Melanocyte of skin (primary cell): ENCODE results near the gene GRIN2C. TPM values are rescaled to one million over a fixed set of nuclear protein-coding genes. Genes with fewer than 3 reads are reported as not detected.

Experiments
- total RNA-seq, 2 donors: library from RNA; depleted of rRNA; stranded (reverse); fragments of >200 nt; gene quantifications; 2 replicates each; pipeline ENCODE4 v1.2.3, GENCODE V29; 2012

Gene GRIN2C
- not detected for total RNA-seq

DNA sequence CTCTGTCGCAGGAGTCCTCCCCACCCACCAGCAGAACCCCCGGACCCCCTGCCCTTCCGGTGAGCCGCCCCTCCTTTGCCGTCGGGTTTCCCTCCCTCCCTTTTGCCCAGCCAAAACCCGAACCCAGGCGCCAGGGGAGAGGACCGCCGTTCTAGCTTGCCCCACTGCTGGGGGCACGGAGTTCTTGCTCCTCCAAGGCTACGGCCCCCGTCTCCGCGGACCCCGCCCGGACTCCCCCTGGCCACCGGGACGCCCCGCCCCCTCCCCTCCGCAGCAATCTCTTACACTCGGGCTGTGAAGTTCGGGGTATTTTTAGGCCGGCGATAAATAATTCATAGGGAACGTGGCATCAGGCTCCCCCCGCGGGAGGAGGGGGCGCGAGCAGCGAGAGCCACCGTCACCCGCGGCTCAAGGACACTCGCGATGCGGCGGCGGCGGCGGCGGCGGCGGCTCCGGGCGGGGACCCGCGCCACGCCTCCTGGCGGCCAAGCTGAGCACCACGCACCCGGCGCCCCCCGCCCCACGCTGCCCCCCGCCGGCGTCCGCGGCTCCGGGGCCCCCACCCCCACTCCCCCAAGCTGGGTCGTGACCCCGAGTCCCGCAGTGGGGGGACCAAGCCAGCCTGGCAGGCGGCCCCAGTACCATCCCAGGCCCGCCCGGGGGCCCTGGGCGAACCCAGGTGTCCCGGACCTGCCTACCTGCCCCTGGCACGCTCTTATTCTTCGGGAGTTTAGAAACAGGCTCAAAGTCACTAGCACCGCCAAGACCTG lies at the start of gene GRIN2C:
Gene GRIN2C, minus strand, starts transcription at position 427 of the 770 bp plus-strand sequence. CDS start 4,793 bp downstream, outside the sequence.

DNA sequence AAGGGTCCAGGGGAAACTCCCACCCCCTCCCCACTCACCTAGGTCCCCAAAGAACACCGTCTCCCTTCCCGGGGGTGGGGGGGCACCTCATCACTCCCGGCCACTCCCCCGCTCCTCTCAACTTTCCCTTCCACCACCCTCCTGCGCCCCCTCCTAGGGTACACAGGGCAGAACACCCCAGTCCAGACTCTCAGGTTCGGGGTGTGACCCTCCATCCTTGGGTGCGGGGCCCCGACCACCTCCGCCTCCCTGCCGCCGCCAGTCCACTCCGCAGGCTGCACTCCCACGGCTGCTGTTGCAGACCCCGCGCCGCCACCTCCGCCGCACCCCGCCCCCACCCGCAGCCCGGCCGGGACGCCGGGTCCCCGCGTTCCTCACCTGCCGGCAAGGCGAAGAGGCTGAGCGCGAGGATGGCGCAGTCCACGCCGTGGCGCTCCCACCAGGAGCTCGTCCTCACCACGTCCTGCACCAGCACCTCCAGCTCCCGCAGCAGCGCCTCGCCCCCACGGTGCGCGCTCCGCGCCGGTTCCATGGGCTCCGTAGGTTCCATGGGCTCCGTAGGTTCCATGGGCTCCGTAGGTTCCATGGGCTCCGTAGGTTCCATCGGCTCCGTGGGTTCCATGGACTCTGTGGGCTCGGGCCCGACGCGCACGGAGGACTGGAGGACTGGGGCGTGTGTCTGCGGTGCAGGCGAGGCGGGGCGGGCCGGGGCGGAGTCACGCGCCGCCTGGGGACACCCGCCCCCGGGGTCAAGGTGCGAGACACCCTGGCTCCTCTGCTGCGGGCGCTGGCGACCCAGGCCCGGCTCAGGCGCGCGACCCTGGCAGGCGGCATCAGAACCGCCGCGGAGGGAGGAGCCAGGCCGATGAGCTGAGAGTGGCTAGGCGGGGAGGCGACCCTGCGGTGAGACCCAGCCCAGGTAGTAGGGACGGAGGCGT lies 33.6 kb upstream of the GRIN2C start, which contains the start of gene FADS6:
Gene FADS6, minus strand, starts transcription at position 660 of the 938 bp plus-strand sequence. Its CDS starts 38 bp downstream, at position 622.

DNA sequence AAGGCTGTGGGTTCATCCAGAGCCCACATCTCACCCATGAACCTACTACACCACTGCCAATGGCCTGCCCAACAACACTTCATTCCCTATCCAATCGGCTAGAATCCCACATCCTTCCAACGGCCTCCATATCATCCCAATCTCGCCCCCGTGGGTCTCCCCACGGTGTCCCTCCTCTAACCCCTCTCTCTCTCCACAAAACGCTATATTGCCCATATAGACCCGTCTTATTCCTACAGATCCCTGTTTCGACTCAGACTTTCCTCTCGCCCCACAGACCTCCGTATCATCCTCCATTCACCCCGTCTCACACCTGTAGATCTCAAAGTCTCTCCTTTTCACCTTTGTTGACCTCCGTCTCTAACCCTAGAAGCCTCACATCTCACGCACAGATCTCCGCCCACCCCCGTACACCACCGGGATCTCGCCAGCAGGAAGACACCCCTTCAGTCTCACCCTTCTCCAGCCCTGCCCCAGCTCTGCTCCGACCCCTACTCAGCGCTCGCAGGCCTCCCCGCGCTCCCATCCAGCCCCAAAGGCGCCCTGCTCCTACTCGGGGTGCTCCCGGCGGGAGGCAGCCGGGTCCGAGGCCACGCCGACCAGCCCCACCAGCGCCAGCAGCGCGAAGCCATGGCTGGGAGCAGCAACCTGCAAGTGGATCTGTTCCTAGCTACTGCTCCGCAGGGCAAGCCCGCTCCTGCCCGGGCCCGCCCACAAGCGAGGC lies 12.8 kb upstream of the GRIN2C start, which contains the start of gene FDXR:
Gene FDXR, minus strand, starts transcription at position 682 of the 724 bp plus-strand sequence. Its CDS starts 50 bp downstream, at position 632.

Other genes starting within 250 kb of the GRIN2C start
- gene CD300E, start 236.1 kb downstream of the GRIN2C start, total RNA-seq: not detected
- not detected for gene CD300LF, start 147.0 kb downstream of the GRIN2C start, total RNA-seq
- gene RAB37, start 122.6 kb downstream of the GRIN2C start, total RNA-seq: under 1 TPM in 1 of 2 donors, not detected in 1; under 0.01 TPM
- 10 to 100 TPM in 1 of 2 donors, 1 to 10 TPM in 1; 8.9 to 21.6 TPM for gene NHERF1, start 111.3 kb downstream of the GRIN2C start, total RNA-seq
- gene NAT9, start 83.5 kb downstream of the GRIN2C start, total RNA-seq: 10 to 100 TPM; 18.6 to 23.0 TPM
- gene FDXR, start 13.1 kb upstream of the GRIN2C start, total RNA-seq: 10 to 100 TPM; 16.9 to 22.3 TPM
- not detected for gene FADS6, start 33.7 kb upstream of the GRIN2C start, total RNA-seq
- not detected for gene USH1G, start 63.4 kb upstream of the GRIN2C start, total RNA-seq
- not detected for gene OTOP2, start 64.4 kb upstream of the GRIN2C start, total RNA-seq
- not detected for gene OTOP3, start 76.0 kb upstream of the GRIN2C start, total RNA-seq
- not detected for gene HID1, start 112.9 kb upstream of the GRIN2C start, total RNA-seq
- 1 to 10 TPM; 4.1 to 6.0 TPM for gene CDR2L, start 127.7 kb upstream of the GRIN2C start, total RNA-seq
- gene MRPL58, start 152.8 kb upstream of the GRIN2C start, total RNA-seq: 10 to 100 TPM; 29.3 to 36.0 TPM
- 100 to 1,000 TPM; 218 to 264 TPM for gene ATP5PD, start 187.1 kb upstream of the GRIN2C start, total RNA-seq
- gene KCTD2, start 187.3 kb upstream of the GRIN2C start, total RNA-seq: 10 to 100 TPM; 16.0 to 20.0 TPM
- 10 to 100 TPM; 12.0 to 17.0 TPM for gene SLC16A5, start 228.1 kb upstream of the GRIN2C start, total RNA-seq